Kasumi-1 (cell line): Measurements from ENCODE around the gene DIO1.

Source experiments
- DNase-seq, 2 experiments: peaks; one replicate each; lab custom pipeline; 2025; lab: John Stamatoyannopoulos, UW

DIO1 gene

DNA sequence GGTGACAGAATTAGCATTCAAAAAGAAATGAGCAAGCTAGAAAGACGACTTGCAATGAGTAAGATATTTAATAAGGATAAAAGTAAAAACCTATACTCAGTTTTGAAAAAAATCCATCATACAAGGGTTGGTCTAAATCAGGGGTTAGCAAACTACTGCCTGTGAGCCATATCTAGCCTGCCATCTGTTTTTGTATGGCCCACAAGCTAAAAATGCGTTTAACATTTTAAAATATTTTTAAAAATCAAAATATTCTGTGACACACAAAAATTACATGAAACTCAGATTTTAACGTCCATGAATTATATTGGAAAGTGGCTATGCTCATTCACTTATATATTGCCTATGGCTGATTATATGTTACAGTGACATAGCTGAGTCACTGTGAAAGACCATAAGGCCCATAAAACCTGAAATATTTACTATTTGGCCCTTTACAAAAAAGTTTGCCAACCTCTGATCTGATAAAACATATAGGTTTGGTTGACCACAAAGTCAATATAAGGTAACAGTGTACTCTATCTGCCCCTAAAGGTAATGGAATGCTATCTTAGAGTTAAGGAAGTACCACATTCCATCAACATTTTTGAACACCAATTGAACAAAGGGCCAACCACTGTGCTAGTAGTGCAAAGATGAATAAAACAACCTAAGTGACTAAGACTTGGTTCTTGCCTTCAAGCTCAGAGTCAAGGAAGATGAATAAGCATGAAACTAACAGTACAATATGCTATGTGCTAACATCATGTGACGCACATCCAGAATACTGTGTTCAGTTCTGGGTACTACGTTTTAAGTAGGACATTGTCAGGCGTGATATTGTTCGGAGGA is 48.4 kb downstream of the DIO1 start:
- DNase-seq, result no peak

DNA sequence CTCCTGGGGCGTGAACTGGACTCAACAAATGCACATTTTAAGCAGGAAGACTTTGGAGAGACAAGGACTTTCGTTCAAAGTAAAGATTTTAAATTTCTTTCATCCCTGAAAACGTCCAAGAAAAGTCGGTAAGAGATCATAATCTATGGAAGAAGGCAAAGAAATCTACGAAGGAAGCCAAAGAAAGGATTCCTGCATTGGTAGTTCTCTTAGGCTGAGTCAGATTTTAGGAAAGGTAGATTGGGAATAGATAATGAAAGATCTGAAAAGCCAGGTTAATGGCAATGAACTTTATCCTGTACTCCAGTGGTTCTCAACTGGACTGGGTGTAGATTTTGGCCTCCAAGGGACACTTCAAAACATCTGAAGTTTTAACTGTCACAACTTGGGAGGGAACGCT is 49.1 kb downstream of the DIO1 start:
- DNase-seq, result no peak

GRCh38 chr1:53943490-53944043 is 49.6 kb downstream of the DIO1 start:
- no peak for DNase-seq

- no peak for DNase-seq
Observed at GRCh38 chr1:53944469-53945182, 50.6 kb downstream of the DIO1 start.

- DNase-seq, result no peak
Observed at GRCh38 chr1:53945183-53945432, 51.1 kb downstream of the DIO1 start.

- peak; percentile 76 to 86 for DNase-seq
Observed at GRCh38 chr1:53945433-53946251, 51.7 kb downstream of the DIO1 start, which contains the start of gene IFT25. TSS of gene IFT25 (minus strand) at chr1:53945699. CDS start at chr1:53940082, 5,617 bp downstream.

DNA sequence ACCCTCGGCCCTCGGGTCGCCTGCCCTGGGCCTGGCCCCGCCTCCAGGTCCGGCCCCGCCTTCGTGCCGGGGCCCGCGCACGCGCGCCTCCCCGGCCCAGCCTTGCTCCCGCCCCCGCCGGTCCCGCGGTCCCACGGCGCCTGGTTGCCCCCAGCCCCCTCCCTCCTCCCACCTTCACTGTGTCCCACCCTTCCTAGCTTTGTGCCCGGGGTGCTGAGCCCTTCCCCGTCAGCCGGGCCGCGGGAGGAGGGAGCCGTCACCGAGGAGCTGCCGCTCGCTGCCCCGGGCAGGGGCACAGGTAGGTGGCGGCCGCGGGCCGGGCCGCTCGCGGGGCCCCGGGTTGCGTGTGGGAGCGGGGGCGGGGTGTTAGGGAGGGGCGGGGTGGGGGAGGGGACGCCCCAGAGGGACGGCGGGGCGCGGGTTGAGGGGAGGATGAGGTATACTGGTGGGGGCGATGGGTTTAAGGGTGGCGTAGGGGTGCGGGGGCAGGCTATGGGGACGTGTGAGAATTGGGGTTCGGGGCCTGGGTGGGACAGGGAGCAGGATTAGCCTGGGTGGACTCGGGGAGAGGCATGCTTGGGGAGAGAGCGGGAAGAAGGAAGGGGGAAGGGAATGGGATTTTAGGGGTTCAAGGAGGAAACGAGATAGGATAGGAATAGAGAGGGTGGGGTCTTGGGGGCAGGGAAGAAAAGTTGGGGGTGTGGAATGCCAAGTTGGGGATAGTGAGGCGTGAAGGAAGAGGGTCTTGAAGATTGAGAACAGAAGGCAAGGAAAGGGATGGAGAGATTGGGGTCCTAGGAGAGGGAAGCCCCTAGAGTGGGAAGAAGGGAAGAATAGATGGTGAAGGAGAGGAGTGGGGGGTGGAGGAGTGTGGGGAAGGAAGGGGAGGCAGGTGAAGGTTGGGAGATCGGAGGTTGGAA is 52.5 kb downstream of the DIO1 start, which contains the start of gene LRRC42:
Gene LRRC42, plus strand, starts transcription at position 99 of the 920 bp plus-strand sequence. CDS start 5,650 bp downstream, outside the sequence.
- DNase-seq, result peak in 1 of 2 experiments; percentile 86

DNA sequence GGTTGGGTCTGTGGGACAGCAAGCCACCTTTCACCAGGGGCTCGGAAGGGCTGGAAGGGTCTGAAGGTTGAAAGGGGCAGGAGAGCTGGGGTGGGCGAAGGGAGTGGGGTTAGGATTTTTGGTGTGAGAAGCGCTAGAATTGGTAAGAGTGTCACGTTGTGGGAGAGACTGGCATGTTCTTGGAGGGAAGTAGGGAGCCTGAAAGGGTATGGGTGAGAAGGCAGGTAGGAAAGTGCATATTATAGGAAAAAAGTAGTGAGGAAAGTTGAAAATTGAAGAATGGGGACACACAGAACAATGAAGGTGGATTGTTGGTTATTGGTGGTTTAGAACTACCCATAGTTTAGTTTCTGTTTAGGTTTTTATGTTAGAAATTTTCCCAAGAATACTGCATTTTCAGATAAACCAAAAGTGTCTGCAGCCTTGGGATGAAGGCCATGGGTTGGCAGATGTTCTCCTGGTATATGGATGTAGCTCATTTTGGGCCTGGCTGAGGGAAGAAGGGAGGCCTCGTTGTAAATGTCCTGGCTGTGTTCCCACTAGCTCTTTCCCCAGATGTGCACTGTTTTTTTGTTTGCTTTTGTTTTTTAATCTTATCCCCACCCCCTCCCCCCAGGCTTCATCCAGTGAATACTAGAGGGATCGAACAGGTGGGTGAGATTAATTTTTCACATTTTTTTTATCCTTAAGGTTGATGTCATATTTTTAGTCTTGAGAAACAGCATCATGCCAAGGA is 53.4 kb downstream of the DIO1 start:
- no peak for DNase-seq

- DNase-seq, result no peak
Observed at GRCh38 chr1:53948291-53948690, 54.3 kb downstream of the DIO1 start.

DNA sequence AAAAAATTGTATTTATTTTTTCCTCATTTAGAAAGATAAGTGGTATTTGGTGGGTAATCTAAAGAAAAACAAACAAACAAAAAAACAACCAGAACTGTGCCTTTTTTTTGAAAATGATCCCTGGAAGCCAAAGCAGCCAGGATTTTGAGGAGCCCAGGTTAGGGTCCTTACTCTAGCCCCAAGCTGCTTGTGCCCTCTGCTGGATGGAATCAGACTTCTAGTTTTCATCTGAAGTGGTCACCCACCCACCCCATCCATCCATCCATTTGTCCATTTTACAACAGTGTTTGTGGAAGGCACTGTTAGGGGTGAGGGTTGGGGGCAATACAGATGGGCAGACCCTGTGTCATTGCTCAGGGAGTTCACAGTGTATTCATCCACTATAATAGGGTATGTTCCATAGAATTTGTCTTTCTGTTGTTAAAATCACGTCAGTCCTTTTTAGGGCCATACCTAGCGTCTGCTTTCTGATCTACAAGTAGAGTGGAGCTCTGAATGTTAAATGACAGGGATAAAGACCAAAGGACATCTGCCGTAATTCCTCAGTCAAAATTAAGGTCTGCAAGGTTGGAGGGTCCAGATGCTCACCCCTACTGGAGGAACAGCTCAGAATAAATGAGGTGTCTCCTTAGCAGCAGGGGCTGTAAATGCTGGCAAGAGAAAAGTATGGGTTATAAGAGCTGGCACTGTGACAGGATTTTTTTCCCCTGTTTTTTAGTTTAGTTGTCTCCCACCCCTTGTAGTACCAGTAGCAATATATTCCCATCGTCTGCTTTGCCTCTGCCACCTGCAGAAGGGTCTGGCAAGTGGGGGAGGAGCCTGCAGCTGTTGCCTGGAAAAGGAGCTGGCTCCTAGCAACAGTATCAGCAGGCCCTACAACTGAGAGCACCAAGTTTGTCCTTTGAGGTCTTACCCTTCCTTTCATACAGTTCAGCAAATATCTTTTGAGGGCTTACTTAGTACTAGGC is 55.3 kb downstream of the DIO1 start:
- DNase-seq, result peak; percentile 62 to 68

- no peak for DNase-seq
Observed at GRCh38 chr1:53951697-53952096, 57.7 kb downstream of the DIO1 start.

GRCh38 chr1:53954128-53954527 is 60.1 kb downstream of the DIO1 start:
- no peak for DNase-seq

GRCh38 chr1:53956308-53957168 is 62.6 kb downstream of the DIO1 start:
- no peak for DNase-seq

DNA sequence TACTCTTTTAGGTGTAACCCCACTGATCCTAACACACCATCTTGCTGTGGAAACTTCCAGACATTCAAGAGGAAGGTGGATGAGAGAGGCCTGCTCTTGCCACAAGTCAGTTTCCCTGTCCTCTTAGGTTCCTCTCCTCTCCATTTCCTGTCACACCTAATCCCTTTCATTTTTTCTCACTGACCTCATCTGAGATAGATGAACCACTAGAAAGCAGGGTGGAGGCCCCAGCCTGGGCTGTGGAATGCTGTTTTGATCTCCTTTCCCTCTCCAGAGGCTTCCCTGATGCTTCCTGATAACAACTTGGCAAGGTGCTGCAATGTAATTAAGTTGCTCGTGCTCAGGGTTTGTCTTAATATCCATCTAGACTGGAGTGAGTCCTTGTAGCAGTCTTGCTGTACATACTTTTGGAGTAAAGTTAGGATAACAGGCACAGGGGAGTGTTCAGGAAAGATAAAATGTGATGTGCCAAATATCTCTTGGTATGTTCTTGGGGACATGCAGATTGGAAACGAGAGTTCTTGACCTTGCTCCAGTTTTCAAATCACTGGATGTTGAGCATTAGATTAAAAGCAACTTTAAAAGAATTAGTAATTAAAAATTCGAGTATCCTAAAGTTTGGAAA is 63.3 kb downstream of the DIO1 start:
- DNase-seq, result no peak

DNA sequence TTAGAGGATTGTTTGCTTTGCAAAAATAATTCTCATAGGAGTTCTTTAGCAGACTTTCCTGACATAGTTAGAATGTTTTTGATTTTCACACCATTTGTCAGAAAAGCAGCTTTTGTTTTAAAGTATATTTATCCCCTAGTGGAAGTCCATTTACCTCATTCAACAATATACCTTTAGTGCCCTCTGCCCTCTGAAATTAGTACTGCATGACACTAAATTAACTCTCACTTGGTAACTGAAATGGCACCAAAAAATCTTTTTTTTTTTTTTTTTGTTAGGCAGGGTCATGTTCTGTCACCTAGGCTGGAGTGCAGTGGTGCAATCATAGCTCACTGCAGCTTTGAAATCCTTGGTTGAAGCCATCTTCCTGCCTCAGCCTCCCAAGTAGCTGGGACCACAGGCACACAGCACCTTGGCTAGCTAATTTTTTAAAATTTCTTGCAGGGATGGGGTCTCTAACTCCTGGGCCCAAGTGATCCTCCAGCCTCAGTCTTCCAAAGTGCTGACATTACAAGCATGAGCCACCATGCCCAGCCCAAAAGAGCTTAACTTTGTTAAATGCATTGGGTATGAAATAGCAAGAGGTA is 65.8 kb downstream of the DIO1 start:
- peak; percentile 74 to 80 for DNase-seq
